ENCODE measurements around the gene ENO1. TPM values are rescaled to one million over a fixed set of nuclear protein-coding genes. Genes with fewer than 3 reads are reported as not detected.

The ENO1 gene
- total and polyA plus RNA-seq, 2 of the 8 experiments (the other 6 are each of a cell fraction or from before 2014, with no cell fraction given), result 1,763 to 2,117 TPM

- H3K4me2 ChIP-seq (ENCODE audit: insufficient read depth in 1 of 2, low read depth in 2 of 2, low read length in 2 of 2), result no peak overlapping the region
- peaks cover 0 to 4% (median 1%) of the 10 kb centered on the region in 4 experiments; a peak in 3 of 7 replicates for H3K4me1 ChIP-seq (replicated peaks in 1 of 4; ENCODE audit: control insufficient read depth in 3 of 4, insufficient read depth in 4 of 4, low read length in 3 of 4)
- no peak overlapping the region for H2BK5ac ChIP-seq (ENCODE audit: low read depth, low read length)
- no peak overlapping the region for H3K56ac ChIP-seq (replicated peaks; ENCODE audit: insufficient read length, low read depth, low read length)
- no peak overlapping the region for H3K4me3 ChIP-seq (ENCODE audit: extremely low read depth in 1 of 4, insufficient read depth in 2 of 4, low read depth in 3 of 4, low read length in 4 of 4)
- no peak overlapping the region for H3K4ac ChIP-seq (replicated peaks; ENCODE audit: insufficient read length, low read depth, low read length)
- H3K79me2 ChIP-seq (ENCODE audit: control insufficient read depth in 1 of 2, insufficient read depth in 2 of 2, low read length in 2 of 2), result no peaks in the 10 kb centered on the region
- H3K27ac ChIP-seq (ENCODE audit: low read depth, low read length), result no peak overlapping the region
- ChIA-PET POLR2A (ENCODE audit: partially characterized antibody) (interaction anchor here (0.6 to 39.6 kb wide), 4 partner anchors 19 to 327 kb away, joined by 3 to 880 read pairs (median 3); partner anchors contain the start of gene ENO1), CTCF (ENCODE audit: partially characterized antibody) (interaction anchor here (0.6 to 7.9 kb wide), 6 partner anchors 10 to 124 kb away, joined by 3 to 128 read pairs (median 15); no protein-coding TSS in a partner anchor)
- no peak overlapping the region for H2BK20ac ChIP-seq (ENCODE audit: low read length)
- no peaks in the 10 kb centered on the region for H3K79me1 ChIP-seq (ENCODE audit: low read depth, low read length)
- 97% methylated on average over 3 of the region's 5 CpGs; no CpG with 5 or more reads in 1 of the 2 experiments for WGBS, 2 experiments (ENCODE audit: extremely low coverage in 1 of 2, insufficient coverage in 1 of 2, insufficient read length in 1 of 2, insufficient replicate concordance in 2 of 2, low coverage in 1 of 2, low lambda C conversion rate in 2 of 2, missing lambda C conversion rate in 1 of 2)
- no peaks in the 10 kb centered on the region for H3K9me3 ChIP-seq (ENCODE audit: insufficient read depth in 2 of 2, low read depth in 1 of 2, low read length in 1 of 2)
- H3K36me3 ChIP-seq (ENCODE audit: control insufficient read depth in 2 of 4, insufficient read depth in 4 of 4, low read length in 3 of 4), result no peaks in the 10 kb centered on the region
- no peak overlapping the region for H2AFZ ChIP-seq (ENCODE audit: low read length)
- H2AK5ac ChIP-seq (ENCODE audit: low read depth, low read length), result no peak overlapping the region
- H4K5ac ChIP-seq (ENCODE audit: insufficient read length, low read depth, low read length), result no peak overlapping the region
- no peak overlapping the region for H3K23ac ChIP-seq (ENCODE audit: insufficient read length)
- no peak overlapping the region for H3K9ac ChIP-seq (replicated peaks in 1 of 4; ENCODE audit: extremely low read depth in 1 of 4, low read depth in 3 of 4, low read length in 3 of 4)
- H4K91ac ChIP-seq (replicated peaks; ENCODE audit: insufficient read length, low read length), result no peak overlapping the region
- no peak overlapping the region for H2BK15ac ChIP-seq (ENCODE audit: low read length)
- H3K23me2 ChIP-seq (ENCODE audit: low read depth, low read length), result no peaks in the 10 kb centered on the region
- no peak overlapping the region for H4K8ac ChIP-seq (ENCODE audit: extremely low read depth, insufficient read depth, low read length)
- H3K14ac ChIP-seq (ENCODE audit: insufficient read length), result no peak overlapping the region
- H4K20me1 ChIP-seq (replicated peaks in 1 of 2; ENCODE audit: control insufficient read depth in 1 of 2, insufficient read depth in 2 of 2, low read length in 2 of 2), result no peaks in the 10 kb centered on the region
- H3K27me3 ChIP-seq (replicated peaks in 1 of 4; ENCODE audit: control insufficient read depth in 3 of 4, extremely low read depth in 1 of 4, insufficient read depth in 3 of 4, low read length in 3 of 4), result no peaks in the 10 kb centered on the region
- no peak overlapping the region for H2BK120ac ChIP-seq (replicated peaks; ENCODE audit: low read depth, low read length)
- DNase-seq (ENCODE audit: low read depth in 1 of 2, low spot score in 2 of 2), result no peak
- no peak overlapping the region for H2BK12ac ChIP-seq (ENCODE audit: low read depth, low read length)
- FAIRE-seq, result no peak
- no peak overlapping the region for H3K18ac ChIP-seq (ENCODE audit: extremely low read depth, low read length)
- TF ChIP-seq CEBPB (IDR thresholded peaks at IDR 0.05; ENCODE audit: low read depth, low read length), result no peak
- TF ChIP-seq KDM5A (IDR thresholded peaks at IDR 0.05; ENCODE audit: low read length), result no peak
- no peak for TF ChIP-seq NANOG (IDR thresholded peaks at IDR 0.05; ENCODE audit: insufficient read depth, low read depth, low read length, poor library complexity, severe bottlenecking)
- TF ChIP-seq SUZ12 (IDR thresholded peaks at IDR 0.05; ENCODE audit: low read length), result no peak
- no peak for TF ChIP-seq MAFK (IDR thresholded peaks at IDR 0.05; ENCODE audit: low read depth, low read length)
- TF ChIP-seq RBBP5 (IDR thresholded peaks at IDR 0.05; ENCODE audit: borderline replicate concordance, low read depth, low read length), result no peak
- TF ChIP-seq BRCA1 (IDR thresholded peaks at IDR 0.05; ENCODE audit: low read depth, low read length), result no peak
- TF ChIP-seq TAF7 (optimal IDR thresholded peaks at IDR 0.05; ENCODE audit: borderline replicate concordance, low read depth, low read length), result no peak
- no peak for TF ChIP-seq EGR1 (IDR thresholded peaks at IDR 0.05; ENCODE audit: borderline replicate concordance, low read depth, low read length)
- no peak for TF ChIP-seq SP2 (IDR thresholded peaks at IDR 0.05; ENCODE audit: low read length)
Measured at GRCh38 chr1:8851060-8851459, 27.4 kb downstream of the ENO1 start.

Data from H1 (cell line).